Endothelial cell of umbilical vein (primary cell): Measurements from ENCODE around the gene OLFM1.

Source experiments
- CTCF ChIP-seq, 2 donors: IDR thresholded peaks; 1 replicate in 1 of 2; 2 replicates in 1 of 2; pipeline ENCODE4 v1.5.1; 2011; ENCODE audit warnings: low read length in 2 of 2, mild to moderate bottlenecking in 2 of 2, moderate library complexity in 2 of 2, control low read depth in 1 of 2, inconsistent platforms in 1 of 2, low read depth in 1 of 2; ENCODE audit not compliant: insufficient read depth in 1 of 2; ENCODE audit errors: extremely low read depth in 1 of 2
- FOS ChIP-seq: IDR thresholded peaks from 2 replicates; pipeline ENCODE4 v1.6.1; 2011; ENCODE audit warnings: mild to moderate bottlenecking, low read length, moderate library complexity, borderline replicate concordance; ENCODE audit not compliant: insufficient read depth
- MAX ChIP-seq: IDR thresholded peaks from 2 replicates; pipeline ENCODE4 v1.6.1; 2011; ENCODE audit not compliant: insufficient read depth, insufficient read length
- POLR2A ChIP-seq: IDR thresholded peaks from 2 replicates; pipeline ENCODE4 v1.6.1; 2012; ENCODE audit warnings: low read depth, mild to moderate bottlenecking, control low read depth, low read length

GRCh38 chr9:135109650-135110049, 22.2 kb downstream of the OLFM1 start:
- TF ChIP-seq CTCF (IDR thresholded peaks at IDR 0.05; ENCODE audit: extremely low read depth in 1 of 2, insufficient read depth in 1 of 2, low read depth in 1 of 2, low read length in 2 of 2) (no peak), MAX (no peak), POLR2A (no peak), FOS (no peak)
